GM19238 (cell line): ENCODE data around the gene LRBA.

ENCODE experiments used
- DNase-seq: peaks from one replicate; pipeline ENCODE4 v3.0.0; 2011; ENCODE audit warnings: low spot score; ENCODE audit not compliant: insufficient read length

The LRBA gene

GRCh38 chr4:150336676-150337412 lies 678.2 kb downstream of the LRBA start:
- no peak for DNase-seq

- DNase-seq = no peak
These were observed 682.1 kb downstream of the LRBA start for GRCh38 chr4:150332961-150333360.

GRCh38 chr4:150332086-150332485 lies 683.0 kb downstream of the LRBA start:
- DNase-seq = no peak

GRCh38 chr4:150329373-150329772 lies 685.7 kb downstream of the LRBA start:
- no peak for DNase-seq

- DNase-seq = no peak
These were observed 686.6 kb downstream of the LRBA start for GRCh38 chr4:150328496-150328895.

- no peak for DNase-seq
These were observed 687.8 kb downstream of the LRBA start for GRCh38 chr4:150327262-150327780.

- no peak for DNase-seq
These were observed 689.2 kb downstream of the LRBA start for GRCh38 chr4:150325872-150326271.

- DNase-seq = no peak
These were observed 691.4 kb downstream of the LRBA start for GRCh38 chr4:150323406-150324325.

- DNase-seq = no peak
These were observed 692.4 kb downstream of the LRBA start for GRCh38 chr4:150322646-150323045.

GRCh38 chr4:150321113-150321512 lies 694.0 kb downstream of the LRBA start:
- DNase-seq = no peak

GRCh38 chr4:150318971-150319370 lies 696.1 kb downstream of the LRBA start:
- DNase-seq = no peak

- DNase-seq = no peak
These were observed 696.6 kb downstream of the LRBA start for GRCh38 chr4:150318527-150318926.

GRCh38 chr4:150316332-150317205 lies 698.5 kb downstream of the LRBA start:
- DNase-seq = no peak

- DNase-seq = no peak
These were observed 699.4 kb downstream of the LRBA start for GRCh38 chr4:150315691-150316090.

GRCh38 chr4:150315175-150315574 lies 699.9 kb downstream of the LRBA start:
- no peak for DNase-seq

GRCh38 chr4:150314031-150314430 lies 701.1 kb downstream of the LRBA start:
- no peak for DNase-seq

GRCh38 chr4:150310159-150310895 lies 704.8 kb downstream of the LRBA start:
- DNase-seq = no peak

GRCh38 chr4:150308824-150309472 lies 706.1 kb downstream of the LRBA start:
- DNase-seq = no peak

GRCh38 chr4:150306719-150307118 lies 708.4 kb downstream of the LRBA start:
- DNase-seq = no peak

- DNase-seq = no peak
These were observed 709.1 kb downstream of the LRBA start for GRCh38 chr4:150305995-150306394.
